ENCODE results near the gene IFT80.

DNA sequence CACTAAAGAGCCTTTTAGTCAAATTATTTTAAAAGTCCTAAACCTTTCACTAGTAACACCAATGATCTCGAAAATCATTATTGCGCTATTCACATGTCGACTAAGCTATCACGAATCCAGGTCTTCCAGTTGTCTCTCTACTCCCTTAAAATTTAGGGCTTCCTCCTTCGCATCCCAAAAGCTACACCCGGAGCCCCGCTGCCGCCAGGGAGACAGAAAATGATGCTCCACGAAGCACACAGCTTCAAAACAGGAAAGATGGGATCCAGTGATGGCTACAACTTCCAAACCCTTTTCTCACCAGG is 253 bp downstream of the IFT80 start:
- TF ChIP-seq, protein P1, sequence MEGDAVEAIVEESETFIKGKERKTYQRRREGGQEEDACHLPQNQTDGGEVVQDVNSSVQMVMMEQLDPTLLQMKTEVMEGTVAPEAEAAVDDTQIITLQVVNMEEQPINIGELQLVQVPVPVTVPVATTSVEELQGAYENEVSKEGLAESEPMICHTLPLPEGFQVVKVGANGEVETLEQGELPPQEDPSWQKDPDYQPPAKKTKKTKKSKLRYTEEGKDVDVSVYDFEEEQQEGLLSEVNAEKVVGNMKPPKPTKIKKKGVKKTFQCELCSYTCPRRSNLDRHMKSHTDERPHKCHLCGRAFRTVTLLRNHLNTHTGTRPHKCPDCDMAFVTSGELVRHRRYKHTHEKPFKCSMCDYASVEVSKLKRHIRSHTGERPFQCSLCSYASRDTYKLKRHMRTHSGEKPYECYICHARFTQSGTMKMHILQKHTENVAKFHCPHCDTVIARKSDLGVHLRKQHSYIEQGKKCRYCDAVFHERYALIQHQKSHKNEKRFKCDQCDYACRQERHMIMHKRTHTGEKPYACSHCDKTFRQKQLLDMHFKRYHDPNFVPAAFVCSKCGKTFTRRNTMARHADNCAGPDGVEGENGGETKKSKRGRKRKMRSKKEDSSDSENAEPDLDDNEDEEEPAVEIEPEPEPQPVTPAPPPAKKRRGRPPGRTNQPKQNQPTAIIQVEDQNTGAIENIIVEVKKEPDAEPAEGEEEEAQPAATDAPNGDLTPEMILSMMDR (IDR thresholded peaks at IDR 0.05; ENCODE audit: low read length) = no peak
- no peak for TF ChIP-seq EZH2 (IDR thresholded peaks at IDR 0.05; ENCODE audit: borderline replicate concordance, low read length)

Measured in OCI-LY1 (cell line).